GM11168 (cell line): ENCODE measurements around the gene ERC2.

ENCODE experiments used
- in situ Hi-C: fragments of 300-500 bp; cut with MboI; formaldehyde crosslinking; loops from one replicate; pipeline ENCODE4 v1.12.0; 2022; ENCODE audit warnings: low sequenced_read_pairs; ENCODE audit not compliant: unreplicated experiment

Gene ERC2

GRCh38 chr3:55907616-55908015, 560.7 kb downstream of the ERC2 start:
- in situ Hi-C loops = no loop called here

DNA sequence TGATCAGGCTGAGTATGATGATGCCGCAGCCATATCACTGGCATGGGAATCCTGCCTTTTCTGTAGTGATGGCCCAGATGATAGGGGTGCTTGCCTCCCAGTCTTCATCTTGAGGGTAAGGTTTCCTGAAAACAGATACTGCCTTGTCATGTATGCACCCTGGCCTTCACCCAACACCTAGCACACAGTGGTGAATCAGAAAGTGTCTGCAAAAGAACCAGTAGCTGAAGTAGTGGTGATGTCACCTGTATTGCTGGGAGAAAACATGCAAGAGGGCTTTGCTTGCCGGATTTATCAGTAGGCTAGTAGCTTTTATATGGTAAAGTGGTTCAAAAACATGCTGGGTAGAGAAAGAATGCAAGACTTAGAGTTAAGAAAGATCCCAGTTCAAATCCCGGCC, 561.4 kb downstream of the ERC2 start:
- in situ Hi-C loops = no loop called here

GRCh38 chr3:55904716-55905115, 563.6 kb downstream of the ERC2 start:
- in situ Hi-C loops = no loop called here

GRCh38 chr3:55903680-55904079, 564.6 kb downstream of the ERC2 start:
- in situ Hi-C loops = no loop called here

DNA sequence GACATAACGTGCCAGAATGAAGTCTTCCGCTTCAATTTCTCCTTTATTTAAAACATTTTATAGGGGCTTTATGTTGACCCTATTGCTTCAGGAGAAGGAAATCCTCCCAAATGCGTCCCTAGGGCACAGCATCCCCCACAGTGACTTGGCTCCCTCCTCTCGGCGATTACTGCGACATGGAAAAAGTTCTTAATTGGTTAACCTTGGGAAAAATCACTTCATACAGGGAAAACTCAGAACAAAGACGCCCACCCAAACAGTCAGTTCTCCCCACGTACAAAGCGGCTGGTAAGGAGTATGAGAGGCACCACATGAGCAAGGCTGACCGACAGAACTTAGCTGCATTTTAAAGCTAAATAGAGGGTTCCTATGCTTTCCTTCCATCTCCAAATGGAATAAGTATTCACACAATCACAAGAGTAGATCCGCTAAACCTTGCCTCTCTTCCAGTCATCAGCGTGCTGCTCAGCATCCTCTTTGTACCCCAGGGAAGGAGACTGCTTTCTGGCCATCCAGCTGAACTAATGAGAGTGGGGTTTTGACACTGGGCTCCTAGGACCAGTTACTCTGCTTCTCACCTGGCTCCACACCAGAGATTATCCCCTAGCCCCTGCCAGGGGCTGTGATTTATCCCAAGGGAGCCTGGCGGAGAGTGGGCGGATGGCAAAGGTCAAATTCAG, 565.9 kb downstream of the ERC2 start:
- in situ Hi-C loops = no loop called here

GRCh38 chr3:55899887-55900286, 568.4 kb downstream of the ERC2 start:
- in situ Hi-C loops = no loop called here

DNA sequence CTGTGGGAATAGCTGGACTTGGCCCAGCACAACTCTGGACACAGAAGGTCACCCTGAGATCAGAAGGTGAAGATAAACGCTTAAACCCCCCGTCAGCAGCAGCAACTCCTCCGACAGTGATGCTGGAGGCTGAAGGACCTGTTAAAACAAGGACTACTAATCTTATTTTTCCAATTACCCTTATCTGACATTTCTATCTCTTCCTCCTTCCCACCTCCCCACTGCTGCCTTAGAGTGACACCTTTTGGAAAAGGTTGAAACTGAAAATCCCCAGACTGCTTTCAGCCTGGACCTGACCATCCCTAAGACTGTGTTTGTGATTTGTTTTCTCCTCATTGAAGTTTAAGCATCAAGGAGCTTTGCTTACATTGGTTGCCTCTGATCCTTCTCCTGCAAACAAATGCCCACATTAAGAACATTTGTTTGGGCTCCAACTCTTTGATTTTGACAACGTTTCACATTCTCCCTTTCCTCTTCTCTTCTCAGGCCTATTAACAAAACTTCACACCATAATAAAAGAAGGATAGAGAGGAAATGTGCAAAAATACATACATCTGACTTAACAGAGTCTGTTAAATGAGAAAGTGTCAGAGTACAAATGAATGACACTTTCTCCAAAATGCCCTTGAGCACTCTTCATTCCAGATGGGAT, 570.6 kb downstream of the ERC2 start:
- in situ Hi-C loops = no loop called here

- in situ Hi-C loops = no loop called here
These were observed 572.2 kb downstream of the ERC2 start for GRCh38 chr3:55895897-55896566.

DNA sequence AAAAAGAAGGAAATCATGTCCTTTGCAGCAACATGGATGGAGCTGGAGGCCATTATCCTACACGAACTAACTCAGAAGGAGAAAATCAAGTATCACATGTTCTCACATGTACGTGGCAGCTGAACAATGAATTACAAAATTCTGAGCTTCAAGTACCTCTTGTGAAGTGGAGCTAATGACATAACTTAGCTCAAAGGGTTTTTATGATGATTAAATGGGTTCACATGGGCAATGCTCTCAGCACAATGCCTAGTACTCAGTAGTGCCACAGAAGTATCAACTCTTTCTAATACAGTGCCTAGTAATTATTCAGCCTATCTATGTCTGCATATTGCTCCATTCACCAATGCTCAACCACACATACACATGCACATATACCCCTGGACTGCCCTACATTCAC, 573.7 kb downstream of the ERC2 start:
- in situ Hi-C loops = no loop called here

DNA sequence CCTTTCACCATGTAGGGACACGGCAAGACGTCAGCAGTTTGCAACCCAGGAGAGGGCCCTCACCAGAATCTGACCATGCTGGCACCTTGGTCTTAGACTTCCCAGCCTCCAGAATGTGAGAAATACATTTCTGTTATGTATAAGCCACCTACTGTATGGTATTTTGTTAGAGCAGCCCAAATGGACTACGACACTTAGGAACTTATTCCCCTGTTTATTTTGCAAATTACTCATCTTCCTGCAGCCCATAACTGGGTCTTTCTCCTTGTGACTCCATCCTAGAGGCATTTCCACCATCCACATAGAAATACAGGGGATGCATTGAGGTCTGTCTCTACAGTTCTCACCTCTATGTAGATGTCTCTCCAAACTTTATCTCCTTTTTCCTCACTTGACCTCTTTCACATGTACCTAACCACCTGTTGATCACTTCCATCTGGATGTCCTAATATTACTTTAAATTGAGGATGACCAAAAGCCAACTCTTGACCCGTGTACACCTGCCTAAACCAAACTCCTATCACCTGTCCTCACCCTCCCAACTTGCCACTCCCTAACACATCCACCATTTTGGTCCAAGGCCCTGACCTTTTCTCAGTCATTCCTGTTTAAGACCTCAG, 575.1 kb downstream of the ERC2 start:
- in situ Hi-C loops = no loop called here

DNA sequence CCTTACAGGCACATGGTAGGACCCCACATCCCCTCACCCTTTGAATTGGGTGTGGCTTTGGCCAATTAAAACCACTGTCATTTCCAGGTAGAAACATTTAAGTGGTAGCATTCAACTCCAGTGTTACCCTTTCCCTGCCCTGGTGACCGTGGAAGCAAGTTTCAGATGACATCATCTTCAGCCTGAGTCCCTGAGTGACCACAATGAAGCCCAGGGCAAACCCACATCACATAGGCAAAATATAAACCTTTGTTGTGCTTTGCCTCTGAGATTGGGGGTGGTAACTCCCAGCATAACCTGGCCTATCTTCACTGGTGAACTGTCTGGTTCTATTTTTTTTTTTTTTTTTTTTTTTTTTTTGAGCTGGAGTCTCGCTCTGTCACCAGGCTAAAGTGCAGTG, 577.2 kb downstream of the ERC2 start:
- in situ Hi-C loops = no loop called here

- in situ Hi-C loops = no loop called here
These were observed 579.9 kb downstream of the ERC2 start for GRCh38 chr3:55888282-55888885.

- in situ Hi-C loops = no loop called here
These were observed 582.5 kb downstream of the ERC2 start for GRCh38 chr3:55885721-55886120.

GRCh38 chr3:55884491-55885285, 583.6 kb downstream of the ERC2 start:
- in situ Hi-C loops = no loop called here

- in situ Hi-C loops = no loop called here
These were observed 584.2 kb downstream of the ERC2 start for GRCh38 chr3:55884066-55884465.

GRCh38 chr3:55882006-55882405, 586.3 kb downstream of the ERC2 start:
- in situ Hi-C loops = no loop called here

GRCh38 chr3:55880357-55880756, 587.9 kb downstream of the ERC2 start:
- in situ Hi-C loops = no loop called here

- in situ Hi-C loops = no loop called here
These were observed 588.4 kb downstream of the ERC2 start for GRCh38 chr3:55879901-55880331.

GRCh38 chr3:55877703-55878102, 590.6 kb downstream of the ERC2 start:
- in situ Hi-C loops = no loop called here

DNA sequence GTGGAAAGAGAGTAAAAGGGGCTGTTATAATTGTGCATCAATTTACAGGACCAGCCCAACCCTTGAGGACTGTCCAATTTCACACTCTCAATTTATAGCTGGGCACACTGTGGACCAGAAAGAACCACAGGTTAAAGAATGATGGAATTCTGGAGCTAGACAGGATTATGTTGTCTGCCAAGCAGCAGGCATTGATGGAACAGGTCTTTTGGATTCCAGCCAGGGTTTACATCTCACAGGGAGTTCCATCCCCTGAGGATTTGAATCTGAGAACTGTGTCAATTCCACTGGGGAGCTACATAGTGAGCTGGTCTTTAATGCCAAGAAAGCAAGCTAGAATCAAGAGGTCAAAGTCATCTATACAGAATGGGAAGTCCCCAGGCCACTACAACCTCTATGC, 591.7 kb downstream of the ERC2 start:
- in situ Hi-C loops = no loop called here
